GM19468 (cell line): ENCODE results near the gene SLC6A11.

ENCODE experiments used
- ATAC-seq: cut with Tn5 transposase; IDR thresholded peaks from one replicate; pipeline ENCODE4 v1.9.1; 2021; ENCODE audit warnings: mild to moderate bottlenecking, moderate library complexity, moderate number of reproducible peaks; ENCODE audit not compliant: unreplicated experiment; ENCODE audit errors: extremely low read depth

The SLC6A11 gene

DNA sequence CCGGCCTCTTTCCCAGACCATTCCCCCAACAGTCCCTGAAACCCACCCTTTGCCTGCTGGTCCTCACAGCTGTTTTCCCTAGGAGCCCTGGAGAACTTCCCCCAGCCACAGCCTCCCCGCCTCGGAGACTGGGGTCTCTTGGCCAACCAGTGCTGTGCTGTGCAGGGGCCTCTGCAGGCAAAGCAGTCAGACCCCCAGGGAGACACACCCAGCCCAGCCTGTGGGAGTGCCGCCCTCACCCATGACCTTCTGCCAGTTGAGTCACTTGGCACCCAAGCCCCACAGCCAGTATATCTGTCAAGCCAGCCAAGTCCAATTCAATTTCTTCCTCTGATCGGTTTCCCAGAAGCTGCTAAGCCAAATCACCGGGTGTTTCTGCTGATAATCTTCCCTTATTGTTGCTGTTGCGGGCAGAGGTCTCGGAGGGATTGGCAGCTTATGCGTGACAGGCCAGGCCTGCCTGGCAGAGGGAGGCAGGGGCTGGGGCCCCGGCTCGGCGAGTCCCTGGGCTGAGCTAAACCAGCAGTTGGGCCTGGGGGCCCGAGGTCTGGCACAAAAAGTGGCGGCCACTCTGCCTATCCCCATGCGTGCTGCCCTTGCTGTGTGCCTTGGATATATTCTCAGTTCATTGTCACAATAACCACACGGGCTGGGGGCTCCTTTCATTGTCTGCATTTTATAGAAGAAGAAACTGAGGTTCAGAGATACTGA is 110.9 kb downstream of the SLC6A11 start:
- no peak for ATAC-seq

DNA sequence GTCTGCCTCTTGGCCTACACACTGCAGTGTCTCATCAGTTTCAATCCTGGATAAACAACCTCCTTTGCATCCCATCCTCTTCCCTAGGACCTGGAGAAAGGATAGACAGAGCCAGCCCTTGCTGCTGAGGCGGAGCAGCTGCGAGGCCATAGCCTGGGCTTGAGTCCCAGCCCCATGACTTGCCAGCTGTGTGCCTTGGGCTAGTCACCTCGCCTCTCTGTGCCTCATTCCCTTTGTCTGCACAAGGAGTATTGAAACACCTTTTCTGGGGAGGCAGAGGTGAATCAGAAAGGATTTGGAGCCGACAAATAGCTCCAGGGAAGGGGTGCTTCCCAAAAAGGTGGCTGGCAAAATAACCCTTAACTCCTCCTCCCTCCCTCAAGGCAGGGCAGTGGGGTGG is 111.5 kb downstream of the SLC6A11 start:
- no peak for ATAC-seq

DNA sequence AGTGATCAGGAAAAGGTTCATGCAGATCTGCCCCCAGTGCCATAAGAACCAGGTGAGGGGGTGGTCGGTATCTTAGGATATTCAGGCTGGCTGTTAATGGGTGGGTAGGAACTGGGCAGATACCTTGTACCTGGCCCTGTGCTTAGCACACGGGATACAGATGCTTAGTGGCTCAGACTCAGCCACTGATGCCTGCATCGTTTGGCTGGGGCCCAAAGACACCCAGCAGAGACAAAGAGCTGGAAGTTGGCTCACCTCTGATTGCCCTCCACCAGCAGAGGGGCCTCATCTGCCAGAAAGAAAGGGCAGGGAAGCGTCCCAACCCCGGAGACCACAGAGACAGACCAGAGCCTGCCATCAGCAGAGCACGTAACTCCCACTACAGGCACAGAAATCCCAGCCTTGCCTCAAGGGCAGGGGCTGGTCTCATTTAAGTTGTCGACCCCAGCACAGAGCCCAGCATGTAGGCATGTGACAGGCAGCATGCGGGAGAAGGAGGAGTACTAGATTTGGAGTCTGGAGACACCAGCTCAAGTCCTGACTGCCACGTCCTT is 112.5 kb downstream of the SLC6A11 start:
- no peak for ATAC-seq

DNA sequence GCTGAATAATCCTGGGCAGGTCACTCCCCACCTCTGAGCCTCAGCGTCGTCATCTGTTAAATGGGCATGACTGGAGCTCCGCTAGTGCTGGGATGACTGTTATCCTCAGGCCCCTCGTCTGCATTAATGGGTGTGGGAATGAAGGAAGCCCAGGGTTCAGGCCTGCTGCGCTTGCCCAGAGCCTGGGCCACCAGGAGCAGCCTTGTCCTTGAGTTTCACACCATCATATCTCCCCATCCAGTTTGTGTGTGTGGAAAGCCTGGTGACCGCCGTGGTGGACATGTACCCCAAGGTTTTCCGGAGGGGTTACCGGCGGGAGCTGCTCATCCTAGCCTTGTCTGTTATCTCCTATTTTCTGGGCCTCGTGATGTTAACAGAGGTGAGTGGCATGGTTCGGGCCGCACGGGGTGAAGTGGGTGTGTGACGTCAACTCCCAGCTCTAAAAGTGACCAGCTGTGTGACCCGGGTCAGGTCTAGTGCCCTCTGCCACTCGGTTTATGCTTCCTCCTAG is 113.0 kb downstream of the SLC6A11 start:
- ATAC-seq, result no peak

DNA sequence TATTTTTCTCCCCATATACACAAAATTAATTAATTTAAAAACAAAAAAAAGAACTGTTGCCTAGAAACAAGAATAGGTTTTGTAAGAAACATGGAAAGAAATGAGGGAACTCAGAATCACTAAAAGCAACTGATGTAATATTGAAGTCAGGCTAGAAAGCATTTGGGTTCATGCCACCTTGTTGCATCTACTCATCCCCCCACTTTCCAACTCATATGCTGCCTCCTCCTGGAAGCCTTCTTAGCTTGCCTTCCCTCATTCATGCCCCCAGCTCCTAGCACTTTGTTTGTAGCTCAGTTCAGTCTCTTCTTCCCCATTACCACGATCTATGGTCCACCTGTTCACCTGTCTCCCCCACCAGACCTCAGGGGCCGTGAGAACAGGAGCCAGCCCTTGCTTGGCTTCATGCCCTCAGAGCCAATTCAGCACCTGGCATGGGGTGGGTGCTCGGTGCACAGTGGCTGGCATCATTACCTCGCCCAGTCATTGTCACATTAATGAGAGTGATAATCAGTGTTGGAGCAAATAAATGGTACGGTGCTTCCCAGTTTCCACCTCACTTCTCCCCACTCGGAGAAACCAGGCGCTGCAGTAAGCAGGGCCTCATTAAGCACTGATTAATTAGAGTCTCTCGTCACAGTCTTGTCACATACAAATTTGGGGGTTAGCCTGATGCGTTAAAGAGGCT is 114.1 kb downstream of the SLC6A11 start:
- ATAC-seq, result no peak

DNA sequence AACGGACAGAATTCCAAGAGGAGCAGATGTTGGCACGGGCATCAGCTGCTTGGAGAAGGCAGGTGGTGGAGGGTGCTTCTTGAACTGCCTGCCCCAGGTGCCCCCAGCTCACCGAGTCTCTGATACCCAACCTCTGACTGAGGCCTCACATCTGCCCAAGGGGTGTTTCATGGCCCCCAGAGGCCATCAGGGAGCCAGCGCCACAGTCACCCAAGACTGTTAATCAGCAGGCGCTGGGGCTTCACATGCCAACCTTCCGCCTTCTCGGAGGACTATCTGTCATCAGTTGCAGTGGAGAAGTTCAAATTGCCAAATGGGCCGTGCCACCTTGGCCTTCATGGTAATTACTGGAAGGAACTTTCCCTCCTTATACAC is 114.6 kb downstream of the SLC6A11 start:
- no peak for ATAC-seq

DNA sequence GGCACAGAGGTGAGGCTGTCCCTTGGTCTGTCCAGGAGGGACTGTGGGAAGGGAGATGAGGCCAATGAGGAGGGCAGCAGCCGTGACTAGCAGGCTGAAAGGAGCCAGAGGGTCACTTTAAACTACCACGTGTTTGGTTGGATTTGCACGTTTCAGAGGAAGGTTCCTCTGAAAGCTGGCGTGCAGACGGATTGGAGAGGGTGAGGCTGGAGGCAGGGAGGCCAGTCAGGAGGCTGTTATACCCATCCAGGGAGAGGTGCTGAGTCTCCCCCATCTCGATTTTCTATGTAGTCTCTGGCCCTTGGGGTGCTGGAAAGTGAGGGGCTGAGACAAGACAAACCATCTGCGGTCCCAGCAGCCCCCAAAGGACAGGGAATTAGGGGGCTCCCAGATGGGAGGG is 116.6 kb downstream of the SLC6A11 start:
- ATAC-seq, result no peak

DNA sequence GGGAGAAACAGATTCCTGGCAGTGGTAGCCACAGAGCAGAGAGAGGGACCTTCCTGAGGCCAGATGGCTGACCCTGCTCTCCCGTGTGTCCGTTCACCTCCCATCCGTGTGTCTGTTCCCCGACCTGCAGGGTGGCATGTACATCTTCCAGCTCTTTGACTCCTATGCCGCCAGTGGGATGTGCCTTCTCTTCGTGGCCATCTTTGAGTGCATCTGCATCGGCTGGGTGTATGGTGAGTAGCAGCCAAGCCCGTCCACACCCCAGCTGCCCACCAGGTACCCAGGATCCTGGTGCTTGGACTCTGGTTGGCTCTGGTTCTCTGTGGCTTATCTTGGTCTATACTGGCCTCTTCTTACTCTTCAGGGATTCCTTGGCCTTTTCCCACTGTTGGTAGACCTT is 117.0 kb downstream of the SLC6A11 start:
- no peak for ATAC-seq

DNA sequence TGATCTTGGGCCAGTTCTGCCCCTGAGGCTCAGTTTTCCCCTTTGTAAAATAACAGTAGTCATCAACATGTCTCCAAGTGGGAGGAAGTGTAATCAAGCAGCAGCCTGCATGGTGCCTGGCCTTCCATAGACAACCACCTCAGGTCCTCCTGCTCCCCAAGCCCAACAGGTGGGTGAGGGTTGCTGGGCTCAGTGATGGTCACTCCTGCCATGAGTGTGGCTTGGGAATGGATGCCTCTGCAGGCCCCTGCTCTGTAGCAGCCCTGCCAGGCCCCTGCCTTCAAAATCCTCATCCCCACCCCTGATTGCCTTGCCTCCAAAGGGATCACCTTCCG is 117.4 kb downstream of the SLC6A11 start:
- no peak for ATAC-seq

DNA sequence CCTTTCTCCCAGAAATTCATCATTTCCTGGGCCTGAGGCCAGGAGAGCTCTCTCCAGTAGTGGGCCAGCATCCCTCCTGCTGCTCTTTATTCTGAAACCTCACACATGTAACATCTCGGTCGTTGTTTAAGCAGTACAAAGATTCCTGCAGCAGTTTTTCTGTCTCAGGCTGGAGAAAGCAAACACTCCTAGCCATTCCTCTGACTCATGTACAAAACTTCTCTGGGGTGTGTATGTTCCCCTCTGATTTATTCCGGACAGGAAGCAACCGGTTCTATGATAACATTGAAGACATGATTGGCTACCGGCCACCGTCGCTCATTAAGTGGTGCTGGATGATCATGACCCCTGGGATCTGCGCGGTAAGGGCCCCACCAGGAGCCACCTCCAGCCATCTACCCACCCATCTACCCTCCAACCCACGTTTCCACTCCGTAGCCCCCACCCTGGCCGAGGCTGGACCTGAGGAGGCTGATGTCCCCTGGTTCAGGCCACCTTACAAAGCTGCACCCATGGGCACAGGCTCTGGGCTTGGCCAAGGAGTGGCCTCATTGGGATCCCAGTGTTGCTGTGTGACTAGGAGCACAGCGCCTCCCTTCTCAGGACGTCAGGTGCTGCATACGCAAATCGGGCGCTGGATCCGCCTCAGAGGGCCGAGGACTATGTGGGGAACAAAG is 117.9 kb downstream of the SLC6A11 start:
- no peak for ATAC-seq

DNA sequence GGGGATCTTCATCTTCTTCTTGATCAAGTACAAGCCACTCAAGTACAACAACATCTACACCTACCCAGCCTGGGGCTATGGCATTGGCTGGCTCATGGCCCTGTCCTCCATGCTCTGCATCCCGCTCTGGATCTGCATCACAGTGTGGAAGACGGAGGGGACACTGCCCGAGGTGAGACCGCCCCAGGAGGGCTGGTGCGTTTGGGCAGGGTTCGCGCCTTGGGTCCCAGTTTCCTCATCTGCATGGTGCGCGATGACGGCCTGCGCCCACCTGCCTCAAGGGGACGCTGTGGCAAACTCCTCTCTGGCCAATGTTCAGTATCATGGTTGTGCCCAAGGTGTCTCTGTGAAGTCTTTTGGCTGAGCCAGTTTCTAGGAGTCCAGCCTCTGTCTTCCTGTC is 119.0 kb downstream of the SLC6A11 start:
- ATAC-seq, result no peak

DNA sequence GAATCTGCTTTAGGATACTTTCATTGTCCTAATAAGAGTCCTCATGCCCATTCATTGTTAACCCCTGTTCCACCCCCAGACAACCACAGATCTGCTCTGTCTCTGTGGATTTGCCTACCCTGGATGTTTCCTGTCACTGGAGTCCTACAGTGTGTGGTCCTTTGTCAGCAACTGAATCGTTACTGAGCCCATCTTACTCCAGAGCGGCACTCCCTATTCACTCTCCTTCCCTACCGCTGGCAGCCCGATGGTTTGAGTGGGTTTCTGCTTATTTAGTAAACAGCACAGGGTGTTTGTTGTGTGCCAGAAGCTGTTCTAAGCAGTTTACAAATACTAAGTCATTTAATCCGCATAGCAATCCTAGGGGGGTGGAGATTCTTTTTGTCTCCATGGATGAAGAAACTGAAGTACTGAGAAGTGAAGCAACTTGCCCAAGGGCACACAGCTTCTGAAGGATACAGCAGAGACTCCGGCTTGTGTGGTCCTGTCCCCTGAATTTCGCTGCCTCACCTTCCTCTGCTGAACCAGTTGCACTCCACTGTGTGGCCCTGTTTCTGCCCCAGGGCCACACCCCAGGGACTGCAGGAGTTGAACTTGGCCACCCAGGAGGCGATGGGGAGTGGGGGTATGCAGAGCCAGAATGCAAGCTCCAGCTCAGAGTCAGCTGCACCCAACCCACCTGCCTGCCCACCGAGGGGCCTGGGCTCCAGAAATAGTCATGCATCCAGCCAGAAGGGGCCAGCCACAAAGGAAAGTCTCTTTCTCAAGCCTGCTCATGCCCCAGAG is 120.0 kb downstream of the SLC6A11 start:
- no peak for ATAC-seq

DNA sequence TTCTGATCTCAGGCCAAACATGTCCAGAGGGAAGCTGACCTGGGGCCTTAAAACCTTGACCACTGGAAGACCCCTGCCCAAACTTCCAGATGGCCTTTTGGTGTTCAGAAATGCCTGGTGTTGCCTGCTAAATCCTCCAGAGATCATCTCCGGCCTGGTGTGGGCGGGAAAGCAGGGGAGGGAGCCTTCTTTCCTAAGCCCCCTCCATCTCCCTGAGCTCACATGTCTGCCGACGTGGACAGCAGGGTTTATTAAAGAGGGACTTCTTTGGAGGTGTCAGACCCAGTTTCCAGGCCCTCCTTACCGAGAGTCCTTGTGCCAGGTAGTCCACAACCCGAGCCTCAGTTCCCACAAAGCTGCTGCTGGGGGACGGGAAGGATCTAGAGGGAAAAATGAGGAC is 120.7 kb downstream of the SLC6A11 start:
- ATAC-seq, result no peak

DNA sequence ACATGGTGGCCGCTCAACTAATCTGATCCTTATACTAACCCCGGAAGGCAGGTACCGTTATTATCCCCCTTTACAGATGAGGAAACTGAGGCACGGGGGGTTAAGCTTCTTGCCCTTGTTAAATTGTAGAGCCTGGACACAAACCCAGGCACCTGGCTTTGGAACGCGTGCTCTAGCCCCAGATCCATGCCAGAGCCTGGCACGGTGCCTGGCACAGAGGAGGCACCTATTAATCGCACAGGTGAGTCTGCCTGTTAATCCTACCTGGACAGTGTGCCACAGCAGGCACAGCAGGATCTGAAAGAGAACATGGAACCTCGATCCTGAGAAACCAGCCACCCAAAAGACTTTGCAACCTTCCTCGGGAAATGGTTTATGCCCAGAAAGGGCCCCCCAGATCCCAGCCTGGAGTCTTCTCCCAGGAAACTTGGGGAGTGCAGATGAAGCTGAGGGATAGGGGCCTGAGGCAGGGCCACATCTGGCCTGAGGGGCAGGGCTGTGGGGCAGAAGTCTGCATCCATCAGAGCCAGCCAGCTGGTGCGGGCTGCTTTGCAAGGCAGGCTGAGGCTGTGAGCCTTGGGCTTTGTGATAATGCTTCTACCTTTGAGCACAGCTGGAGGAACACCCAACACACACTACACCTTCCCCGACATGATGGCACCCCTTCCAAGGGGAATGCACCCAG is 121.3 kb downstream of the SLC6A11 start:
- no peak for ATAC-seq

DNA sequence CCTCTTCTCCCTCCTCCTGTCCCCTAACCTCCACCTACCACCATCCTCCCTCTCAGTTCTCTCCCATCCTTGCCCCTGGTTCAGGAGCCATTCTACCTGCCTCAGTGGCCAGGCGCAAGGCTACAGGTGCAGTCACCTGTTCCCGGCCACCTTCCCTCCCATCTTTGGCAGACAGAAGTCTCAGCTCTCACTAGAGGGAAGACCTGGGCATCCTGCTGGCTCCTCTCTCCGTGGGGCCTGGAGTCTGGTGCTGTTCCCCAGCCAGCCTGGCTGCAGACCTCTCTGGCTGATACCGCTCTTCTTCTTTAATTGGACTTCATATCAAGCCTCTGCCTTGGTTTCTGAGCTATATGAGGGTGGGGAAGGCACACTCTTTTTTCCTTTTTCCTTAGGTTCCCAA is 123.5 kb downstream of the SLC6A11 start:
- no peak for ATAC-seq

DNA sequence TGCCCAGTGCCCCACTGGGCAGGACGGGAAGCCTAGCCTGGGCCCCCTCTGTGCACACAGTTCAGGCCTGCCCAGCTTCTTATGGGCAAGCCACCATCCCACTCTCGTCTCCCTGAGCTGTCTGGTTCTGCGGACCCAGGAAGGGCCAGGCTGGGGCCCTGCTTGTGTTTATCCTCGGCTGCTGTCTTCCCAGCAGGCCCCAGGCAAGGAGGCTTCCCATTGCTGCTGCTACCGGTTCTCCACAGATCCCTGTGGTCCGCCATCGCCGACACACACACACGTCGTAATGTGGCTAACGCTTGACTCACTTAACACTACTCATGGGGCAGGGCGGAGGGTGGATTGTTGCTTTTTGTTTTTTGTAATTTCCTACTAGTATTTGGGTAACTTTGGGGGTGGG is 124.1 kb downstream of the SLC6A11 start:
- ATAC-seq, result no peak

DNA sequence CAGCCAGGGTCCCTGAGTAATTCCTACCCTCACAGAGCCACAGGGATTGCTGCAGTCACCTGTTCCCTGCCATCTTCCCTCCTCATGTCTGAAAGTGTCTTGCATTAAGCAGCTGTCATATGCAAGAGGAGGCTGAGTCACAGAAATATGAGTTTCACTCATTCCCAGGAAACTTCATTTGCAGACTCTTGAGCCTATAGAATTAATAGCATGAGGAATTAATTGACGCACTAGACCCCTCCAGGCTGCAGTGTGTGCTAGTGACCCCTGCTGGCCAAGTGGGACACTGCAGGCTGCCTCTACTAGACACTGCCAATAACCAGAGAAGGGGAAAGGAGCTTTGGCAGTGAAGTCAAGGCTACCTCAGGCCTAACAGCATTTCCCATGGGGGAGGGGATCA is 125.9 kb downstream of the SLC6A11 start:
- ATAC-seq, result no peak

DNA sequence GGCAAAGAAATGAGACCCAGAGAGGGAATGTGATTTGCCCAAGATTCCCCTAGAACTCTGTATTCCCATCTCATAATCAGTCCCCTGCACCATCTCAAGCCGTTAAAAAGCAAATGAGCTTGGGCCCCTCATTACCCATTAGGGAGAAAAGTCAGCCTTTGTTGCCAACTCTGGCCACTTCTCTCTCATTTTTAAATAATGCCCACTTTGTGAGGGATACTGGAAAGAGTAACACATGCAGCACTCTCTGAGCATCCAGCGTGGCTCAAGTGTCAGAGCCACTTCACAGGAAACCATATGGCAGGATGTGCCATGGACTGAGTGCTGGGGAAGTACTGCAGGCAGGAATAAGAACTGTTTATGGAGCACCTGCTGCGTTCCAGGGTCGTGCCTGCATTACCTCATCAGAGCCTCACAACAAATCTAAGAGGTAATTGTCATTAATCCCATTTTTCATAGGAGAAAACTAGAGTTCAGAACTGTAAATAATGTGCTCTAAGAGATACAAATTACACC is 126.7 kb downstream of the SLC6A11 start:
- ATAC-seq, result no peak

DNA sequence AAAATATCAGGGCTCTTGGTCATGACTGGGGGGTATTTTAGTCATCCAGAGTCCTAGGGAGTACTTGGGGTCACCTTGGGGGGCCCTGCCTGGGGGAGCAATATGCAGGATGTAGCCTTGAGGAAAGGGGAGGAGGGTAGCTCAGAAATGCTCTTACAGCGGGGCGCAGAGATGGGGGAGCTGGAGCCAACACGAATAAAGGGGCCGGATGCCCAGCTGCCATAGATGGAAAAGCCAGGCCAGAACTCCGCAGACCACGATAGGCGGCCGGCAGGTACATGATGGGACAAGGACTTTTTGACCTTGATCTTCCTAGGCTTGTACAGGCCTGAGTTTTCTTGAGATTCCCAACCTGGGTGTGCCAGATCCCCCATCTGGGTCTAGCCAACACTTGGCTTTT is 128.8 kb downstream of the SLC6A11 start:
- no peak for ATAC-seq
